Measurements from ENCODE around the gene GMPR.

Gene GMPR

DNA sequence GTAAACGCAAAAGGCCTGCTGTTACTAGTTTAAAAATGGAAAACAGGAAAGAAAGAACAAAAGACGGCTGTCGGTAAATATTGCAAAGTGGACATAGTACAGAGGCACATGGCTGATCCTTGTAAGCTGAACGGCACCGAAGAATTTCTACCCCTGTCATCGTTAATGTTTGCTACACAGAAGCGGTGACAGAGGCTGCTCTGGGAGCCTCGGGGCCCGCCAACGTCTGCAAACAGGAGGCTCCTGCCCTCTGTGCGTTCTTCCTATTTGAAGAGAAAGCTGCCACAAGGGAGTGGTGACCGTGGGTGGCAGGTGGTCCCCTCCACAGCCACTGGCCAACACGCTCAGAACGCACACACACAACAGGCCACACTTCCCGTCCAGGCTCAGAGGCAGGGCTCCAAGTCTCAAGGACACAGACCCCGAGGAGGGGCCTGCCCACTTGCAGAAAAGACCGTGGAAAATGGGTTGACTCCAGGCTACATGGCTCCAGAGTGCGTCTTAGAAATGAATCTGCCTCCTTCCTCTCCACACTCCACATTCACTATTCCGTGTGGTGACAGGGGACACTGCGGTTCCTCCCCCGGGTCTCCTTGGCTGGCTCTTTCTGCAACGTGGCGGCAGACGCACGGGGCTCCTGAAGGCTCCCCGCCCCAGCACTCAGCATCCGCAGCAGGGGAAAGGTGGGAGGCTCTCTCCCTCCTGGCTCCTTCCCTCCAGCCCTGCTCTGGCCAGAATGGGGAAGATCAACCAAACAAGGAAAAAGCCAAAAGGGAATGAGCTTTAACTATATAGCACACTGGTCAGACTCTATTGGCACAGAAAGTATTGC lies 64.5 kb downstream of the GMPR start:
- DNase-seq (ENCODE audit: low spot score): no peak

DNA sequence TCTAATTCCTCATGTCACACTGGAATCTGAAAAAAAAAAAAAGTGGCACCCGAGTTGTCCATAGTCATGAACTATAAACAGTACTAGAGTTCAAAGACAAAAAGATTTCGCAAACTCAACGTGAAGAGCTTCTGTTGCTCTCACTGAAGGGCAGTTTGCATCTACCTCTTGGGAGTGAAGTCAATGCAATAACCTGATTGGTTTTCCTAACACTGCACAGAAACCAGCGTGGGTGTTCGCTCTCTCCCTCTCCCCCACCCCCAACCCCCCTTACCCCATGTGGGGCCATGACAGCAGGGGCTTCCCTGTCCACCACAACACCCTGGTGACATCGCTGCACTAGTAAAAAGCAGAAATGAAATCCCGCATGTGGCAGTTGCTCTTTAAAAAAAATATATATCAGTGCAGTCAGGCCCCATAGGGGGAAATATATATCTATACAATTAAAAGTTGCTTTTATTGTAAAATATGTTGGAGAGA lies 66.9 kb downstream of the GMPR start:
- no peak for DNase-seq (ENCODE audit: low spot score)

DNA sequence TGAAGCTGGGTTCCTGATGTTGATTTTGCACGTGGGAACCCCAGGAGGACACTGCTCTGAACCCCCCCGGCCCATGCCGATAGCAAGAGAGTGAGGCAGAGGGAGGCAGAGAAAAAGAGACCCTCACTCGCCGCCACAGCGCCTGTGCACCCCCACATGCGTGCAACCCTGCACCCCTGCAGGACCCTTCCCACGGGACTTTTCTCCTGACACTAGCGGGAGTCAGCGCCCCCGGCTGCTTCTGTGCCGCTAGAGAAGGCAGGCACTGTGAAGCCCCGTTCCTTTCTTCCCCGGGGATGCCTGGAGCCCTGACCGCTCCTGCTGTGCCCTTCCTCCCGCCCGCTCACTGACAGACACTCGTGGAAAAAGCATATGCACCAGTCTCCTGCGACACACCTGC lies 67.4 kb downstream of the GMPR start:
- no peak for DNase-seq (ENCODE audit: low spot score)

DNA sequence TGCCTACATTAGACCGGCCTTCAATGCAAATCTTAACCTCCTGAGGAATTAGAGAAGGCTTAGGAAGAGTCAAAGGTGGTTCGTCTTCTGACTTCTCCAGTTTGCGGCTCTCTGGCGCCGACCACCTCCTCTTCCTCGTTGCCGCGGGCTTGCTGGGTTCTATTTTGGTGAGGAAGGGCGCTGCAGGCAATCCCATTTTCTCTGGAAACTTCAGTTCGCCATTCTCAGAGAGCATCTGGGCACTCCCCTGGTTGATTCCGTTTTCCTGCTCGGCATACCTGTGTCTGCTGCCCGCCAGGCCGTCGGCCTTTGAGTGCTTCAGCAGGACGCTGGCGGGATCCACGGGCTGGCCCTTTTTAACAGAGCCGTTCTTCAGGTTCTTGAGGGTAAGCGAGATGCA lies 67.9 kb downstream of the GMPR start:
- no peak for DNase-seq (ENCODE audit: low spot score)

DNA sequence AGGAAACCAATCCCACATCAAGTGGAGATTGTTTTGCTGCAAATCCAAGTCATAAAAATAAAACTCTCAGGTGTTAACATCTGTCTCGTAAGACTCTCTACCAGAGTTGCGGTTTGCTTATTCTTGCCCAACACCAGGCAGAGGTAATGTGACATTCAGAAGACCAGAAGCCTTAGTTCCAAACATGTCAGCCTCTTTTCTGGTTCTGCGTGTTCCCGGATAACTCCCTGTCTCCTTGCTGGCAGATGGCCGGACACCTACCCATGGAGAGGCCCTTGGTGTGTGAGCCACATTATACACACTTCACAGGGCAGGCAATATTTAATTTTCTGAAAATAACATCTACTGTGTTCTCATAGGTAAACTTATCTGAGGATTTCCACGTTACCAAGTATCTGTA lies 73.4 kb downstream of the GMPR start:
- DNase-seq (ENCODE audit: low spot score): no peak

DNA sequence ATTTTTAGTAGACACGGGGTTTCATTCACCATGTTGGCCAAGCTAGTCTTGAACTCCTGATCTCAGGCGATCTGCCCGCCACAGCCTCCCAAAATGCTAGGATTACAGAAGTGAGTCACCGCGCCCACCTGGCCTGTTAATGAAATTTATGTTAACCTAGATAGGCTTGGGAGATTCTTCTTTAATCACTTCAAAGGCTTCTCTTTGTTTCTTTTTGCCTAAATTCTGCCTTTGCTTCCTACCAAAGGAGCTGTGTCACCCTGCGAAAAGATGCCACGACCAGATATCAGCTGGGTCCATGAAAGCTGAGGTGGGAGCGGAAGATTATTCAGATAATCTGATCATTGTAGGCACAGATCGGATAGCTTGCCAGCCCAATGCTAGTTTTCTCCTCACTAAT lies 75.3 kb downstream of the GMPR start:
- DNase-seq (ENCODE audit: low spot score): no peak

DNA sequence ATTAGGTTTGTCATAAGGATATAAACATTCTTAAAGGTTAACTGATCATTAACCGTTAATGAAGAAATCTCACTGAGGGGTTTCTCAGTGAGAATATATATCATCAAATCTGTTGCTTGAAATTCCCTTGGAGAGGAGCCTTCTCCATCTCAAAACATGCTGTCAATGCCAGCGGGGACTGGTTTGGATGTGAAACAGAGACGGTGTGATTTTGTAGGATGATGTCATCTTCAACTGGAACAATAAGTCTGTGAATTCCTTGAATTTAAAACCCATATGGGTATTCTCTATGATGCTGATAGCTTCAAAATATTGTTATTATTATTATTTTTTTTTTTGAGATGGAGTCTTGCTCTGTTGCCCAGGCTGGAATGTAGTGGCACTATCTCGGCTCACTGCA lies 75.9 kb downstream of the GMPR start:
- DNase-seq (ENCODE audit: low spot score): no peak

DNA sequence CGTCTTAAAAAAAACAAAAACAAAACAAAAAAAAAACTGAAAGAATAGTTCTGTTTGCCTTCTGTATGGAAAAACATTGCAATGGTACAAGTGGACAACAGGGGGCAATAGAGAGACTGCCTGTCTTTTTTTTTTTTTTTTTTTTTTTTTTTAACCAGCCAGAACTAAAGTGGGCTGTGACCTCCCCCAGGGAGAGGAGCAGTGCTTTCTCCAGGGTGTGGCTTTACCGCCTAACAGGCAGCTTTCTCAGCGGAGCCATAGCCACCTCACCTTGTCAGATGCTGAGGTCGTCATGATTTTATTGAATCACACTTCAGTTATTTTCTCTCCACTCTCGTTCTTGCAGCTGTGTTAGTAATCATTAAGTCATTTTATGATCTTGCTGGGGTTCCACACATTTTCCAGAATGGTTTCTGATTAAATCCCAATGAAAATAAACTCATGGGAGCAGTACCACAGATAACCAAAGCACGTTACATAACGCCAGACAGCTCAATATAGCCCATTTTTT lies 78.4 kb downstream of the GMPR start:
- DNase-seq (ENCODE audit: low spot score): peak; percentile 66

DNA sequence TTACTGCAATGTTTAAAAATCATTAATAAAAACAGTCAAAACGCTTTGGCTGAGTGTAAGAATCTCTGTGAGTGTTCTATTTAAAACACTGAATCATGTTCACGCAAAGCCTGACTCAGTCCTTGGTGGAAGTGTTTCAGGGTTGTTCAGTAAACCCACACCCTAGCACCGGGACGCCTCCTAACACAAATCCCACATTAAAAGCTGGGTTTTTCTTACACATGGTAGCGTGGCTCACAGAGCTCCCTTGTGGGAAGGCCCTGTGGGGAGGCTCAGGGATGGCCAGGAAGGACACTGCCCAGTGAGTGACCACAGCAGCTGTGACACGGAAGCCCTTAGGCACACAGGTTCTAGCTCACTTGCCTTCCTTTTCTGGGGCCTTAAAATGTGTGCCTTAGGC lies 80.2 kb downstream of the GMPR start:
- no peak for DNase-seq (ENCODE audit: low spot score)

DNA sequence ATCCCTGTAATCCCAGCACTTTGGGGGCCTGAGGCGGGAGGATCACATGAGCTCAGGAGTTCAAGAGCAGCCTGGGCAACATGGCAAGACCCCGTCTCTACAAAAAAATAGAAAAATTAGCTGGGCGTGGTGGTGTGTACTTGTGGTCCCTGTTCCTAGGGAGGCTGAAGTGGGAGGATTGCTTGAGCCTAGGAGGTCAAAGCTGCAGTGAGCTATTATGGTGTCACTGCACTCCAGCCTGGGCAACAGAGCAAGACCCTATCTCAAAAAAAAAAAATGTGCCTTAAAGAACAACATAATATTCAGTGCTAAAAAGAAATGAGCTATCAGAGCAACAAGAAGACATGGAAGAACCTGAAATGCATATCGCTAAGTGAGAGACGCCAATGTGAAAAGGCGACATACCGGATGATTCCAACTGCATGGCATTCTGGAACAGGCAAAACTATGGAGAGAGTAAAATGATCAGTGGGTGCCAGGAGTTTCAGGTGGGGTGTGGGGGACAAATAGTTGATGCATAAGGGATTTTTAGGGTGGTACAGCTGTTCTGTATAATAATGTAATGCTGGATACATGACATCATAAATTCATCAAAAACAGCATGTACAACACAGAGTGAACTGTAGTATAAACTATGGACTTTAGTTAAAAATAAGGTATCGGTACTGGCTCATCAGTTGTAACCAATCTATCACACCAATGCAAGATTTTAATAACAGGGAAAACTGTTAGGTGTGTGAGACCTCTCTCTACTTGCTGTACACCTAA lies 80.8 kb downstream of the GMPR start:
- no peak for DNase-seq (ENCODE audit: low spot score)

DNA sequence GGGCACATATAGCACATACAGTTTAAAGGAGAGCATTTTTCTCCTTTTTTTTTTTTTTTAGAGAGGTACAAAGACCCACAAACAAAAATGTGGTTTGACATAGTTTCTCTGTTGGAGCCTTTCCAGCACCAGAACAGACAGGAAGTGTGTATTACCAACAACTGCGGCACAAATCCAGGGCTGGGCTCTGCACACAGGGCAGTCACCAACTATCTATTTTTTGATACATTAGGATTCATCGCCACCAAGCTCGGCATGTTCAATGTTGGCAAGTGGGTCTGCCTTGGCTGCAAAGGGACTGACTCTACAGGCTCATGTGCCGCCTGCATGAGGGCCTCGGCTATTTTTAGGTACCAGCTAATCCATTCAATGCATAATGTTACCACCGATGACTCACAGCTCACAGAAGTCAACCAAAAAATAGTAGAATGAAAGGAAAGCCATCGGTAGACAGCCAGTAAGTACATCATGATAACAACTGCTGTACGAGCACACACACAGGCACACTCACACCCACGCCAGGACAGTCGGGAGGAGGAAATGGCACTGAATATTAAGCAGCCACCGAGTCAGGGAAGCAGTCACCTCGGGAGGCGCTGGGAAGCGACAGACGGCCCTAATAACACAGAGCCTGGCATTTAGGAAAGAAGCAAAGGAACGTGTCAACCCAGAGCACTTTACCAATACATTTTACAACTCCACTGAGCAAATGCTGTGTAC lies 81.6 kb downstream of the GMPR start:
- DNase-seq (ENCODE audit: low spot score): peak; percentile 23

DNA sequence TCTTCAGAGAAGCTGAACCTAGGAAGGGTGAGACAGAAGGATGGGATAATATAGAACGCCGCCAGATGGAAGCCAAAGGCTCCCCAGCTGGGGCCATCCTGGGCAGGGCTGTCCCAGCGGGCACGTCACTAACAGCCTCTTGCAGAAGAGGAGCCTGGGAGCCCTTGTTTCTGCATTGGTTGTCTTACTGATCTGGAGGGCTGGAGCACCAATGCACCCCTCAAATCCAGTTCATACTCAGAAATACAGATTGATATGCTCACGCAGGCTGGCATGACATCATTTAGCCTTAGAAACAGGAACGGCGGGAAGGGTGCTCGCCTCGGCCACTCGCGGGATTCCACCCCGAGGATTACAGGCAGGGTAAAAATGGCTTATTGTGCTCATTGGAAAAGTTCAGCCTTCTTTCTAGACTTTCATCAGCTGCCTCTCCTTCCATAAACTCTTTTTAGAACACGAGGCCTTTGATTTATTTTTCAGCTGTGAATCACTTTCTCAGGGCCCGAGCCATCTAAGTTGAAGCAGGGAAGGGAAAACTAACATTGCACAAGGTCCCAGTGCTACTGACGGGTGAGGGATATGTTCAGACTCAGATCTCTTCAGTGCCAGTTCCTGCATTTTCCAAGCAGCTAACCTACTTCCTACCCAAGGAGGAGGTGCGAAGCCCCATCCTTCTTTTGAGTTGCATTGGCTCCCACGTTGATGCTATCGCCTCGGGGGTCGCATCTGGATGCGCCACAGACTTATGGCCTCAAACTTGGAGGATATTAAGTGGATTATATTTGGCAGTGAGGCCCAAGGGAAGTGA lies 82.3 kb downstream of the GMPR start:
- no peak for DNase-seq (ENCODE audit: low spot score)

DNA sequence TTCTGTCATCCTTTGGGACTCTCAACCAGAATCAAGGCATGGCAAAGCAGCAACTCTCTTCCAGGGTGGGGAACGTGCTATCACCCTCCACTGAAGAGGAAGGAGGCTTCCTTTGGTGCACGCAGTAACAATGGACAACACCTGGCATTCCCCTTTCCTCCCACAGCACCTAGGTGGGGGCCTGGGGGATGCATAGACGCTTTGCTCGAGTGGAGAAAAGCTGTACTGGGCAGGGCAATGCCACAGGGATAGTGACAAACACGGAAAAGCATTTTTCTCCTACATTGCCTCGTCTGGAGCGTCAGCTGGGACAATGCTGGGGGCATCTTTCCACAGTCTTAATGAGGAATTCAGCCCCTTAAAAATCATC lies 82.9 kb downstream of the GMPR start:
- DNase-seq (ENCODE audit: low spot score): no peak

DNA sequence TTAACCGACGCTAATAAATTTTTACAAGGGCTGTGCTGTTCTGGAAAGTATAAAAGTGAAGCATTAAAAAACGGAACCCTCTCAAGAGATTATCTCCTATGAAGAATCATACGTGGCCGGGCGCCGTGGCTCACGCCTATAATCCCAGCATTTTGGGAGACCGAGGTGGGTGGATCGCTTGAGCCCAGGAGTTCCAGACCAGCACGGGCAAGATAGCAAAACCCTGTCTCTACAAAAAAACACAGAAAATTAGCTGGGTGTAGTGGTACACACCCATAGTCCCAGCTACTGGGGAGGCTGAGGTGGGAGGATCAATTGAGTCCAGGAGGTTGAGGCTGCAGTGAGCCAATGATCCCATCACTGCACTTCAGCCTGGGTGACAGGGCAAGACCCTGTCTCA lies 83.4 kb downstream of the GMPR start:
- DNase-seq (ENCODE audit: low spot score): no peak

DNA sequence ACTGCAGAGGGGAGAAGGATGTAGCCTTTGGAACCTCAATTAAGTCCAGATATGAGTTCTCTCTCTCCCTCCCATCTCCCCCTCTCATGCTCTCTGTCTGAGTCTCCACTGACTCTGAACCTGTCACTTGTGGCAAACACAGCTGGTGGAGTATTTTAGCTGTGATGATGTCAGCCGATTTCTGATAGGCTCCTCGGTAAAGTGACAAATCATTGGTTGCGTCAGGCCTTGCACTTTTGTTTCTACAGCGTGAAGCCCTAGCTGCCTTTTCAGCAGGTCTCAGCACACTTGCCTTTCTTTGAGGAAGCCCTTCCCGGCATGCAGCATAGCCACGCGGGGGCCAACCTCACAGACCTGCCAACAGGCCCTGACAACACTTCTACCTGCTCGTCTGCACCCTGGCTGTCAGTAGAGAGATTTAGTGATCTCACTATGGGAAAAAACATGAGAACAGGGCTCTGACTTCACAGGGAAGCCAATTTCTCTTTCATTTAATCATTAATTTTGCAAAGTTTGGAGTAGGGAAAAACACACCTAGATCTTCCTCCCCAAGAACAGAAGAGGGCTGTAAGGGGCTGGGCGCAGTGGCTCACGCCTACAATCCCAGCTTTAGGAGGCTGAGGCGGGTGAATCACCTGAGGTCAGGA lies 84.4 kb downstream of the GMPR start:
- peak; percentile 27 for DNase-seq (ENCODE audit: low spot score)

DNA sequence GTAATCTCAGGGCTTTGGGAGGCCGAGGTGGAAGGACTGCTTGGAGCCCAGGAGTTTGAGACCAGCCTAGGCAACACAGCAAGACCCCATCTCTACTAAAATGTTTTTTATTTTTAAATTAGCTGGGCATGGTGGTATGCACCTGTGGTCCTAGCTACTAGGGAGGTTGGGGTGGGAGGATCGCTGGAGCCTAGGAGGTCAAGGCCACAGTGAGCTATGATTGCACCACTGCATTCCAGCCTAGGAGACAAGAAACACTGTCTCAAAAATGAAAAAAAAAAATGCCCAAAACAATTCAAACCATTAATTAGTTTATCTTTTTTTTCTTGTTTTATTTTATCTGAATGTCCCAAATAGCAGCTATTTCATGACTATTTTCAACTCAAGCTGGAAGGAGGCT lies 85.8 kb downstream of the GMPR start:
- no peak for DNase-seq (ENCODE audit: low spot score)

DNA sequence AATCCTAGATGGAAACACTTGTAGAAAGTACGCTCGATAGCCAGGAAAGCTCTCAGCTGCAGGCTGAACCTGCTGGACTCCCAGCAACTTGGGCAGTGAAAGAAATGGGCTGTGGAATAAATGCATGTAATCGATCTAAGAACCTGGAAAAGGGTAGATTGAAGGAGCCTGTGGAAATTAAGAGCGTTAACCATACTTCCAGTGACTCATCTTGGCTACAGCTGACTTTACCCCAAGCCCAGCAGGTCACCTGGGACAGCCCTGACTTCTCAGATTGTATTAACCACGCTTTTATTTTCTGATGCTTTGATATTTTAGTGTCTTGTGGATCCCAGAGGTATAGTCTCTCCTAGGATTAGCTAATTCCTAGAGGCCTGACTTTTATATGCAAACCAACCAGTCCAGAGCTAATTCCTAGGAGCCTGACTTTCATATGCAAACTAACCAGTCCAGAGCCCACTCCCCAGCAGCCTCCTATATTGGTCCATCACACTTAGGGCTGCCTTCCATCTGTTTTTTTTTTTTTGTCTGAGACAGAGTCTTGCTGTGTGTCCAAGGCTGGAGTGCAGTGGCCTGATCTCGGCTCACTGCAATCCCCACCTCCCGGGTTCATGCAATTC lies 86.3 kb downstream of the GMPR start:
- DNase-seq (ENCODE audit: low spot score): no peak

DNA sequence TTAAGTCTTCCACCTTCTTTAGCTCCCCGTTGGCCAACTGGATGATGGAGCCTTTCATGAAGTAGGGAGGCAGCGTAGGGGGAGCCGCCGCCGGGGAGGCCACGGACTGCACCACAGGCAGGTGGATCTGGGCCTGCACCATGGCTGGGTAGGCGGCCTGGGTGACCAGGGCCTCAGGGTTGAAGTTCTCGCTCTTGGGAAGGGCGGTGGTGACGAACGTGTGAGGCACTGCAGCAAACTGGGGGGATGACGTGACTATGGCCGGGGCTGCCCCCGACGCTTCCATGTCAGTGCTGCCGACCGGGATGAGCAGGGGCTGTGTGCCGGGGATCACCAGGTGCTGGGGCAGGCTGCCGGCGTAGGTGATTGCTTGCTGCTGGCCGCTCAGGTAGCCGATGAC lies 88.1 kb downstream of the GMPR start:
- DNase-seq (ENCODE audit: low spot score): no peak

DNA sequence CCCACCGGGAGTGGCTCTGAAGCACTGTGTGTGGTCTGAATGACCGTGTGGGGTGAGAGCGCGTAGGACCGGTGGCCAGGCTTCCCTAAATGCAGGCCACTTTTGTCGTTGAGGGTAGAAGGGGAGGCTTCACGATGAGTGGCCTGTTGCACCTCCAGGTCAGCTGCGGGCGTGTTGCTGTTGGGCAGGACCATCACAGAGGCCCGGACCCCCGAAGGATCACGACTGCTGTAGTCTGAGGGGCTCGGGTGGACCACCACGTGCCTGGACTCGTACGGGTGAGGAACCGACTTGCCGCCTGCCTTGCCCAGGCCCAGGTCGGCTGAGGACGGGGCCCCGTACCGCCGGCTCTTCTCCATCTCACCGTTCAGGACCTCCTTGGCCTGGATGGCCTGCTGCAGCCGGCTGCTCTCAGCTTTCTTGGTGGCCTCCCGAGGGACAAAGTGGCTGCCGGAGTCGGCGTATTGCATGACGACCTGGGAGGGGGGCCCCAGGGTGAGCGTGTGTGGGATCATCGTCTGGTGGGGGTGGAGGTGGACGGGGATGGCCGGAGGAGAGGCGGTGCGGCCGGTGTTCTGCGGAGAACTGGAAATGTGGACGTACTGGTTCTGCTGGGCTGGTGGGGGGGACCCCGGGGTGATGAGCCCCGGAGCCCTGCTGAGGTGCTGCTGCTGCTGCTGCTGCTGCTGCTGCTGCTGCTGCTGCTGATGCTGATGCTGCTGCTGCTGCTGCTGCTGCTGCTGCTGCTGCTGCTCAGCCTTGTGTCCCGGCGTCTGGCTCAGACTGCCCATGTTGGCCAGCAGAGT lies 88.8 kb downstream of the GMPR start:
- DNase-seq (ENCODE audit: low spot score): no peak

DNA sequence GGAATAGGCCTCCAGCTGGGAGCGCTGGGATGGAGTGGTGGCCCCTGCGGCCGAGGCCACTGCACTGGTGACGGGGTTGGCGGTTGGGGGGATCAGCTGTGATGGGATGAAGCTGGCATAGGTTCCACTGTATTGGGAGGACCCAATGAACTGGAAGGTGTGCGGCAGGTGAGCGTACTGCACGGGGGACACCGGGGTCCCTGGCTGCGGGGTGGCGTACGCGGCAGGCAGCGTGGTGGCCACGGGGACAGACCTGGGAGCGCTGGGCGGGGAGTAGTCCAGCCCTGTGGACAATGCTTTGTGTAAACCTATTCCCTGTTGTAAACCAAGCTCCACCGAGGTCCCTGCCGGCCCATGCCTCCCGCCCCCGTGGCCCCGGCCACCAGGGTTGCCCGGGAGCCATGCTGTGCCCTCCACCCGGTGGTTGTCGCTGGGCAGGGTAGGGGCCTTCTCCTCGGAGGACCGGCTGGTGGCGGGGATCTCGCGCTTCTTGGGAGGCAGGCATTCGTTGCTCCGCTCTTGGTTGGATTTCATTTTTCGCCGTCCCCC lies 89.5 kb downstream of the GMPR start:
- no peak for DNase-seq (ENCODE audit: low spot score)

All from hematopoietic multipotent progenitor cell treated with erythropoietin and hydrocortisone succinate and interleukin-3 and kit ligand, for 15 days (in vitro differentiated cells).